OCI-LY7 (cell line): ENCODE data around the gene MFGE8. TPM values are rescaled to one million over a fixed set of nuclear protein-coding genes. Genes with fewer than 3 reads are reported as not detected.

Experiments used
- BruUV-seq: library from RNA; stranded (reverse); fragments of 400-500 nt; replicated peaks from 2 replicates; lab custom pipeline; 2021; lab: Mats Ljungman, UMichigan
- CTCF ChIA-PET: fragments of 300-600 bp; sonication (Branson Sonifier 250); formaldehyde crosslinking; loops from one replicate; lab custom pipeline; 2022; ENCODE audit warnings: antibody characterized with exemption; ENCODE audit not compliant: unreplicated experiment; lab: Charles Lee
- POLR2A ChIA-PET: fragments of 300-600 bp; sonication (Branson Sonifier 250); formaldehyde crosslinking; loops from one replicate; lab custom pipeline; 2022; ENCODE audit warnings: antibody characterized with exemption; lab: Charles Lee
- DNase-seq: peaks from one replicate; pipeline ENCODE4 v3.0.0-alpha.2; 2015; ENCODE audit warnings: low spot score
- H2AFZ ChIP-seq: fragments of 200-600 bp; sonication (generic), shearing (Covaris generic); 2 replicates; pipeline ENCODE4 v1.6.1; 2014; ENCODE audit warnings: mild to moderate bottlenecking, antibody characterized with exemption, low read length, moderate library complexity
- H3K27ac ChIP-seq: fragments of 200-600 bp; sonication (generic); 2 replicates; pipeline ENCODE4 v1.5.1; 2014; ENCODE audit warnings: mixed run types, low read depth, mild to moderate bottlenecking, moderate library complexity, low read length, inconsistent platforms; ENCODE audit not compliant: poor library complexity, severe bottlenecking
- H3K36me3 ChIP-seq: fragments of 200-600 bp; sonication (generic); 2 replicates; pipeline ENCODE4 v1.6.1; 2014; ENCODE audit warnings: mild to moderate bottlenecking, antibody characterized with exemption, low read length, moderate library complexity, mixed read lengths; ENCODE audit not compliant: insufficient read depth
- H3K4me1 ChIP-seq: fragments of 200-600 bp; sonication (generic); 2 replicates; pipeline ENCODE4 v1.5.1; 2014; ENCODE audit warnings: mild to moderate bottlenecking, low read length; ENCODE audit not compliant: insufficient read depth, poor library complexity, severe bottlenecking
- H3K4me2 ChIP-seq: fragments of 200-600 bp; sonication (generic); 2 replicates; pipeline ENCODE4 v1.6.1; 2014; ENCODE audit warnings: mild to moderate bottlenecking, low read length
- H3K4me3 ChIP-seq: fragments of 200-600 bp; sonication (generic); 2 replicates; pipeline ENCODE4 v1.5.1; 2014; ENCODE audit warnings: mild to moderate bottlenecking, low read depth, low read length; ENCODE audit not compliant: poor library complexity, severe bottlenecking
- H3K79me2 ChIP-seq: fragments of 200-600 bp; sonication (generic); 2 replicates; pipeline ENCODE4 v1.6.1; 2016; ENCODE audit warnings: low read depth, mild to moderate bottlenecking, low read length, moderate library complexity, mixed read lengths; ENCODE audit not compliant: insufficient read depth
- H3K9me2 ChIP-seq: fragments of 200-600 bp; sonication (generic); 2 replicates; pipeline ENCODE4 v1.6.1; 2016; ENCODE audit warnings: mild to moderate bottlenecking, low read length, mixed read lengths; ENCODE audit not compliant: insufficient read depth
- H3K9me3 ChIP-seq: fragments of 200-600 bp; sonication (generic); 2 replicates; pipeline ENCODE4 v1.6.1; 2014; ENCODE audit warnings: mild to moderate bottlenecking, mixed run types, low read length, mixed read lengths
- H4K20me1 ChIP-seq: fragments of 200-600 bp; sonication (generic); 2 replicates; pipeline ENCODE4 v1.6.1; 2014; ENCODE audit warnings: mild to moderate bottlenecking, antibody characterized with exemption, low read length, moderate library complexity, mixed read lengths; ENCODE audit not compliant: insufficient read depth
- CTCF ChIP-seq: fragments of 200-600 bp; sonication (generic); conservative IDR thresholded peaks from 2 replicates; pipeline ENCODE4 v1.5.1; 2014; ENCODE audit warnings: mild to moderate bottlenecking, antibody characterized with exemption, low read length, moderate library complexity, mixed read lengths
- EZH2phosphoT487 ChIP-seq: fragments of 200-600 bp; sonication (generic); IDR thresholded peaks from 2 replicates; pipeline ENCODE4 v1.6.1; 2018; ENCODE audit warnings: low read depth, borderline replicate concordance, mild to moderate bottlenecking, mixed run types, antibody characterized with exemption, low read length, moderate library complexity, mixed read lengths
- intact Hi-C: fragments of 100-400 bp; cut with micrococcal nuclease; formaldehyde crosslinking; loops from one replicate; pipeline ENCODE4 v1.10.0; 2022; ENCODE audit not compliant: unreplicated experiment
- total RNA-seq, 2 experiments: library from RNA; depleted of rRNA in 1 of 2; stranded (reverse); fragments of >200 nt in 1 of 2; shearing (Covaris generic) in 1 of 2; gene quantifications; 2 replicates each; pipeline ENCODE4 v1.2.3, GENCODE V29; 2014 to 2022

MFGE8 gene
- total RNA-seq, 2 experiments from 2014 or later = 11.8 to 70.4 TPM

- H4K20me1 ChIP-seq = no peaks in the 10 kb centered on the region
- intact Hi-C loops = no loop called here
- no peaks in the 10 kb centered on the region for H3K9me2 ChIP-seq
- no peak overlapping the region for H3K4me2 ChIP-seq
- DNase-seq = no peak
- H3K36me3 ChIP-seq = no peaks in the 10 kb centered on the region
- ChIA-PET CTCF (no interaction called here), POLR2A (no interaction called here)
- no peak overlapping the region for H3K27ac ChIP-seq
- H3K9me3 ChIP-seq = no peaks in the 10 kb centered on the region
- no TSS peak for BruUV-seq
- no peak overlapping the region for H3K4me3 ChIP-seq
- H2AFZ ChIP-seq = no peak overlapping the region
- H3K4me1 ChIP-seq = no peaks in the 10 kb centered on the region
- no peaks in the 10 kb centered on the region for H3K79me2 ChIP-seq
- no peak for TF ChIP-seq EZH2phosphoT487
- TF ChIP-seq CTCF = no peak
Observed at GRCh38 chr15:88874275-88874674, 38.9 kb downstream of the MFGE8 start.

- Histone ChIP-seq H2AFZ (no peak overlapping the region), H3K4me1 (no peaks in the 10 kb centered on the region), H3K4me2 (no peak overlapping the region), H3K27ac (no peak overlapping the region), H4K20me1 (no peaks in the 10 kb centered on the region), H3K36me3 (no peaks in the 10 kb centered on the region), H3K9me2 (no peaks in the 10 kb centered on the region), H3K9me3 (no peaks in the 10 kb centered on the region), H3K4me3 (no peak overlapping the region), H3K79me2 (no peaks in the 10 kb centered on the region)
- CTCF ChIA-PET = no interaction called here
- POLR2A ChIA-PET = no interaction called here
- BruUV-seq = no TSS peak
- TF ChIP-seq CTCF (no peak), EZH2phosphoT487 (no peak)
- intact Hi-C loops = no loop called here
- DNase-seq = no peak
Observed at GRCh38 chr15:88873786-88874185, 39.4 kb downstream of the MFGE8 start.

GRCh38 chr15:88872706-88873105, 40.5 kb downstream of the MFGE8 start:
- no peak for TF ChIP-seq CTCF
- TF ChIP-seq EZH2phosphoT487 = no peak
- CTCF ChIA-PET = interaction anchor here (0.8 kb wide), 1 partner anchor 32 kb away, joined by 3 read pairs; no protein-coding TSS in a partner anchor
- BruUV-seq = no TSS peak

More at GRCh38 chr15:88872706-88873105, 40.5 kb downstream of the MFGE8 start:
- Histone ChIP-seq H3K36me3 (no peaks in the 10 kb centered on the region), H3K79me2 (no peaks in the 10 kb centered on the region), H3K4me1 (no peaks in the 10 kb centered on the region), H2AFZ (no peak overlapping the region), H3K4me2 (no peak overlapping the region), H4K20me1 (no peaks in the 10 kb centered on the region), H3K9me2 (no peaks in the 10 kb centered on the region), H3K27ac (no peak overlapping the region), H3K9me3 (no peaks in the 10 kb centered on the region), H3K4me3 (no peak overlapping the region)
- POLR2A ChIA-PET = interaction anchor here (0.6 kb wide), 1 partner anchor 255 kb away, joined by 3 read pairs; no protein-coding TSS in a partner anchor
- DNase-seq = no peak
- intact Hi-C loops = no loop called here
